ENCODE data around the gene TM6SF1.

DNA sequence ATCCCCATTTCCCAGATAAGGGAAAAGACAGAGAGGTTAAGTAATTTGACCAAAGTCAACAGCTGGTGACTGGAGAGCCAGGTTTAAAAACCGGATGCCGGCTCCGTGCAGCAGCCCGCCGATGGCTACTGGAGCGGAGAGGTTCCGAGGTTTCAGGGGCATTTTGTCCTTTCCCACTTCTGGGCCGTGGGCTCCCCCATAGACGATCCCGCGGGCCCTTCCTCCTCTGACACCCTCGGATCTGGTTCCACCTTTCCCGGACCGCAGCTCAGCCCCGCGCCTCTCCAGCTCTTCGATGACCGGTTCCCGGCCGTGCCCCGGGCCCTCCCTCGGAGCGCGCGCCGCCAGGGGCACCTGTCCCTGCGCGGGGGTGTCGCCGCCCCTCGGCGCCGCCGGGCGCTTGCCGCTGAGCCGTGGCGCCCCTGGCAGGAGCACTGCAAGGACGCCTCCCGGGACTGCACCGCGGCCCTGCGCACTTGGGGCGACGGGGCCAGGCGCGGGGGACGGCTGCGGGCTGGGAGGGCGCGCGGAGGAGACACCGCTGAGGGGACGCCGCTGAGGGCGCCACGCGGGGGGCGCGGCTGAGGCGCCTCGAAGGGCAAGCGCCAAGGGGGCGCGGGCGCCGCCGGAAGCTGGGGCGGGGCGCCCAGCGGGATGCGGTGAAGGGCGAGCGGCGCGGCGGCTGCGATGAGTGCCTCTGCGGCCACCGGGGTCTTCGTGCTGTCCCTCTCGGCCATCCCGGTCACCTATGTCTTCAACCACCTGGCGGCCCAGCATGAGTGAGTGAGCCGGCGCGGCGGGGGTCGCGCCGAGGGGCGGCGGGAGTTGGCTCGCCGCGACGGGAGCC is at the start of gene TM6SF1:
- TF ChIP-seq, protein P1, sequence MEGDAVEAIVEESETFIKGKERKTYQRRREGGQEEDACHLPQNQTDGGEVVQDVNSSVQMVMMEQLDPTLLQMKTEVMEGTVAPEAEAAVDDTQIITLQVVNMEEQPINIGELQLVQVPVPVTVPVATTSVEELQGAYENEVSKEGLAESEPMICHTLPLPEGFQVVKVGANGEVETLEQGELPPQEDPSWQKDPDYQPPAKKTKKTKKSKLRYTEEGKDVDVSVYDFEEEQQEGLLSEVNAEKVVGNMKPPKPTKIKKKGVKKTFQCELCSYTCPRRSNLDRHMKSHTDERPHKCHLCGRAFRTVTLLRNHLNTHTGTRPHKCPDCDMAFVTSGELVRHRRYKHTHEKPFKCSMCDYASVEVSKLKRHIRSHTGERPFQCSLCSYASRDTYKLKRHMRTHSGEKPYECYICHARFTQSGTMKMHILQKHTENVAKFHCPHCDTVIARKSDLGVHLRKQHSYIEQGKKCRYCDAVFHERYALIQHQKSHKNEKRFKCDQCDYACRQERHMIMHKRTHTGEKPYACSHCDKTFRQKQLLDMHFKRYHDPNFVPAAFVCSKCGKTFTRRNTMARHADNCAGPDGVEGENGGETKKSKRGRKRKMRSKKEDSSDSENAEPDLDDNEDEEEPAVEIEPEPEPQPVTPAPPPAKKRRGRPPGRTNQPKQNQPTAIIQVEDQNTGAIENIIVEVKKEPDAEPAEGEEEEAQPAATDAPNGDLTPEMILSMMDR (IDR thresholded peaks at IDR 0.05), result peak in 1 of 6 experiments; percentile 4
- no peak for TF ChIP-seq POLR2A (IDR thresholded peaks at IDR 0.05)

All from esophagus squamous epithelium (tissue), 4 donors.